NCI-H510A (cell line): ENCODE measurements around the gene FAM114A1.
"Not testable (repeated sequence)": the region's sequence is repeated elsewhere in the genome, so short reads cannot be mapped to it uniquely, and the experiment has no call there.

Experiments used
- DNase-seq: peaks from one replicate; lab custom pipeline; 2025; lab: John Stamatoyannopoulos, UW

The FAM114A1 gene

GRCh38 chr4:38935391-38936073 is 67.9 kb downstream of the FAM114A1 start:
- DNase-seq, result no peak

GRCh38 chr4:38939165-38939564 is 71.6 kb downstream of the FAM114A1 start:
- DNase-seq, result no peak

GRCh38 chr4:38940476-38940875 is 72.9 kb downstream of the FAM114A1 start:
- no peak for DNase-seq

GRCh38 chr4:38941906-38942305 is 74.3 kb downstream of the FAM114A1 start:
- not testable (repeated sequence) for DNase-seq

- DNase-seq, result no peak
Measured at GRCh38 chr4:38943343-38943742, 75.7 kb downstream of the FAM114A1 start.

GRCh38 chr4:38944440-38944839 is 76.8 kb downstream of the FAM114A1 start:
- DNase-seq, result no peak

GRCh38 chr4:38946919-38947318 is 79.3 kb downstream of the FAM114A1 start:
- DNase-seq, result no peak

GRCh38 chr4:38948551-38948950 is 80.9 kb downstream of the FAM114A1 start:
- DNase-seq, result no peak

- DNase-seq, result no peak
Measured at GRCh38 chr4:38949411-38950051, 81.9 kb downstream of the FAM114A1 start.

GRCh38 chr4:38950159-38950558 is 82.6 kb downstream of the FAM114A1 start:
- no peak for DNase-seq

- DNase-seq, result no peak
Measured at GRCh38 chr4:38950734-38951133, 83.1 kb downstream of the FAM114A1 start.

- DNase-seq, result no peak
Measured at GRCh38 chr4:38951598-38951997, 84.0 kb downstream of the FAM114A1 start.

- no peak for DNase-seq
Measured at GRCh38 chr4:38952017-38952416, 84.4 kb downstream of the FAM114A1 start.

GRCh38 chr4:38954727-38955126 is 87.1 kb downstream of the FAM114A1 start:
- DNase-seq, result no peak

- DNase-seq, result no peak
Measured at GRCh38 chr4:38955957-38956356, 88.4 kb downstream of the FAM114A1 start.

- DNase-seq, result no peak
Measured at GRCh38 chr4:38957261-38957815, 89.7 kb downstream of the FAM114A1 start.

GRCh38 chr4:38957893-38958292 is 90.3 kb downstream of the FAM114A1 start:
- no peak for DNase-seq

- no peak for DNase-seq
Measured at GRCh38 chr4:38958453-38959190, 91.0 kb downstream of the FAM114A1 start.

- not testable (repeated sequence) for DNase-seq
Measured at GRCh38 chr4:38959248-38959647, 91.6 kb downstream of the FAM114A1 start.

GRCh38 chr4:38964942-38965775 is 97.6 kb downstream of the FAM114A1 start:
- no peak for DNase-seq

- no peak for DNase-seq
Measured at GRCh38 chr4:38965866-38966265, 98.3 kb downstream of the FAM114A1 start.
